ENCODE results near the gene RPS27A.

DNA sequence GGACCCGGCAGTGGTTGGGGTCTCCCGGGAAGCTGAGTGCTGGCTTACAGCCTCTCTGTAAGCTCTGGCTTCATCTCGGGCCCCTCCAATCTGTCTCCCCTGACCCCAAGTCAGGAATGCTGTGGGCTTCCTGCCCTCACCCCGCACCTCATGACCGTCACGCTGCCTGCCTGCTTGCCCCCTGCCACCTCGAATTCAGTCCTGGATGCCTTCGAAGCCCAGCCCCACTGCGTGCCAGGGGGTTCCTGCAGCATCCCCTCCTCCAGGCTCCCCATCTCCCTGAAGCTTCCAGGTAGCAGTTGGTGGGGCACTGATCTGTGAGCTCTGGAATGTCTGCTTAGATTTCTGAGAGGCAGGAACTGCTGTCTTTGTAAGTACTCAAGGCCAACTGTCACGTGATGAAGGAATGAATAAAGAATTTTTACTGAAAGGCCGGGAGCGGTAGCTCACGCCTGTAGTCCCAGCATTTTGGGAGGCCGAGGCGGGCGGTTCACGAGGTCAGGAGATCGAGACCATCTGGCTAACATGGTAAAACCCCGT, 6.9 kb upstream of the RPS27A start:
- TF ChIP-seq CSDC2 (CRISPR knock-in tag; IDR thresholded peaks at IDR 0.05) (no peak), ISL1 (CRISPR knock-in tag; IDR thresholded peaks at IDR 0.05) (no peak), ZNF8 (CRISPR knock-in tag; IDR thresholded peaks at IDR 0.05) (no peak), OSR1 (CRISPR knock-in tag; IDR thresholded peaks at IDR 0.05) (no peak), ZFP30 (CRISPR knock-in tag; IDR thresholded peaks at IDR 0.05) (no peak), TOX (CRISPR knock-in tag; IDR thresholded peaks at IDR 0.05; ENCODE audit: borderline replicate concordance) (no peak)
- TF ChIP-seq, protein P1, sequence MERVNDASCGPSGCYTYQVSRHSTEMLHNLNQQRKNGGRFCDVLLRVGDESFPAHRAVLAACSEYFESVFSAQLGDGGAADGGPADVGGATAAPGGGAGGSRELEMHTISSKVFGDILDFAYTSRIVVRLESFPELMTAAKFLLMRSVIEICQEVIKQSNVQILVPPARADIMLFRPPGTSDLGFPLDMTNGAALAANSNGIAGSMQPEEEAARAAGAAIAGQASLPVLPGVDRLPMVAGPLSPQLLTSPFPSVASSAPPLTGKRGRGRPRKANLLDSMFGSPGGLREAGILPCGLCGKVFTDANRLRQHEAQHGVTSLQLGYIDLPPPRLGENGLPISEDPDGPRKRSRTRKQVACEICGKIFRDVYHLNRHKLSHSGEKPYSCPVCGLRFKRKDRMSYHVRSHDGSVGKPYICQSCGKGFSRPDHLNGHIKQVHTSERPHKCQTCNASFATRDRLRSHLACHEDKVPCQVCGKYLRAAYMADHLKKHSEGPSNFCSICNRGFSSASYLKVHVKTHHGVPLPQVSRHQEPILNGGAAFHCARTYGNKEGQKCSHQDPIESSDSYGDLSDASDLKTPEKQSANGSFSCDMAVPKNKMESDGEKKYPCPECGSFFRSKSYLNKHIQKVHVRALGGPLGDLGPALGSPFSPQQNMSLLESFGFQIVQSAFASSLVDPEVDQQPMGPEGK (CRISPR knock-in tag; IDR thresholded peaks at IDR 0.05; ENCODE audit: borderline replicate concordance), result no peak
